ENCODE data around the gene KCNJ3. TPM values are rescaled to one million over a fixed set of nuclear protein-coding genes. Genes with fewer than 3 reads are reported as not detected.
"Not testable (repeated sequence)": the region's sequence is repeated elsewhere in the genome, so short reads cannot be mapped to it uniquely, and the experiment has no call there.

KCNJ3 gene
- total and polyA plus RNA-seq, 4 donors: 2.9 to 20.8 (median 11.5) TPM

GRCh38 chr2:154855138-154855537 lies 156.6 kb downstream of the KCNJ3 start:
- no peak for DNase-seq (ENCODE audit: low read depth in 4 of 6, low spot score in 6 of 6)

GRCh38 chr2:154867151-154867550 lies 168.7 kb downstream of the KCNJ3 start:
- not testable (repeated sequence) for H3K27me3 ChIP-seq (ENCODE audit: control insufficient read depth, insufficient read depth, low read length); H3K4me1 ChIP-seq (ENCODE audit: control insufficient read depth, insufficient read depth, low read length); H3K9me3 ChIP-seq (ENCODE audit: control insufficient read depth, insufficient read depth, low read length); H3K36me3 ChIP-seq (ENCODE audit: control insufficient read depth, insufficient read depth, low read length); H3K27ac ChIP-seq (ENCODE audit: low read depth, low read length); H3K4me3 ChIP-seq (ENCODE audit: low read depth, low read length); DNase-seq (ENCODE audit: low read depth in 4 of 6, low spot score in 6 of 6)
- WGBS (ENCODE audit: insufficient coverage): 71% methylated on average over 4 of the region's 4 CpGs

More at GRCh38 chr2:154855138-154855537, 156.6 kb downstream of the KCNJ3 start:
- WGBS (ENCODE audit: insufficient coverage): 100% methylated on average over 1 of the region's 6 CpGs
- Histone ChIP-seq H3K4me3 (ENCODE audit: low read depth, low read length) (no peak overlapping the region), H3K9me3 (ENCODE audit: control insufficient read depth, insufficient read depth, low read length) (no peaks in the 10 kb centered on the region), H3K27me3 (ENCODE audit: control insufficient read depth, insufficient read depth, low read length) (no peaks in the 10 kb centered on the region), H3K4me1 (ENCODE audit: control insufficient read depth, insufficient read depth, low read length) (no peaks in the 10 kb centered on the region), H3K27ac (ENCODE audit: low read depth, low read length) (no peak overlapping the region), H3K36me3 (ENCODE audit: control insufficient read depth, insufficient read depth, low read length) (no peaks in the 10 kb centered on the region)

- no peaks in the 10 kb centered on the region for H3K9me3 ChIP-seq (ENCODE audit: control insufficient read depth, insufficient read depth, low read length)
- H3K4me3 ChIP-seq (ENCODE audit: low read depth, low read length): no peak overlapping the region
- no peaks in the 10 kb centered on the region for H3K27me3 ChIP-seq (ENCODE audit: control insufficient read depth, insufficient read depth, low read length)
- no peak for DNase-seq (ENCODE audit: low read depth in 4 of 6, low spot score in 6 of 6)
- no CpG with 5 or more reads among the region's 2 CpGs for whole genome bisulfite sequencing (ENCODE audit: insufficient coverage)
- no peaks in the 10 kb centered on the region for H3K36me3 ChIP-seq (ENCODE audit: control insufficient read depth, insufficient read depth, low read length)
- H3K27ac ChIP-seq (ENCODE audit: low read depth, low read length): no peak overlapping the region
- H3K4me1 ChIP-seq (ENCODE audit: control insufficient read depth, insufficient read depth, low read length): no peaks in the 10 kb centered on the region
Observed at GRCh38 chr2:154875999-154876398, 177.5 kb downstream of the KCNJ3 start.

- no peaks in the 10 kb centered on the region for H3K4me1 ChIP-seq (ENCODE audit: control insufficient read depth, insufficient read depth, low read length)
- no peak for DNase-seq (ENCODE audit: low read depth in 4 of 6, low spot score in 6 of 6)
- WGBS (ENCODE audit: insufficient coverage): no CpG with 5 or more reads among the region's 3 CpGs
- no peak overlapping the region for H3K27ac ChIP-seq (ENCODE audit: low read depth, low read length)
- H3K4me3 ChIP-seq (ENCODE audit: low read depth, low read length): no peak overlapping the region
- H3K36me3 ChIP-seq (ENCODE audit: control insufficient read depth, insufficient read depth, low read length): no peaks in the 10 kb centered on the region
- peaks cover 4% of the 10 kb centered on the region for H3K9me3 ChIP-seq (ENCODE audit: control insufficient read depth, insufficient read depth, low read length)
- no peaks in the 10 kb centered on the region for H3K27me3 ChIP-seq (ENCODE audit: control insufficient read depth, insufficient read depth, low read length)
Observed at GRCh38 chr2:154882725-154883124, 184.2 kb downstream of the KCNJ3 start.

GRCh38 chr2:154886316-154886715 lies 187.8 kb downstream of the KCNJ3 start:
- peaks cover 4% of the 10 kb centered on the region for H3K9me3 ChIP-seq (ENCODE audit: control insufficient read depth, insufficient read depth, low read length)
- no peak overlapping the region for H3K4me3 ChIP-seq (ENCODE audit: low read depth, low read length)
- H3K27ac ChIP-seq (ENCODE audit: low read depth, low read length): no peak overlapping the region
- WGBS (ENCODE audit: insufficient coverage): 92% methylated on average over 5 of the region's 5 CpGs
- H3K4me1 ChIP-seq (ENCODE audit: control insufficient read depth, insufficient read depth, low read length): no peaks in the 10 kb centered on the region
- no peak for DNase-seq (ENCODE audit: low read depth in 4 of 6, low spot score in 6 of 6)
- H3K36me3 ChIP-seq (ENCODE audit: control insufficient read depth, insufficient read depth, low read length): no peaks in the 10 kb centered on the region
- H3K27me3 ChIP-seq (ENCODE audit: control insufficient read depth, insufficient read depth, low read length): no peaks in the 10 kb centered on the region

GRCh38 chr2:154898269-154898668 lies 199.8 kb downstream of the KCNJ3 start:
- Histone ChIP-seq H3K9me3 (ENCODE audit: control insufficient read depth, insufficient read depth, low read length) (no peaks in the 10 kb centered on the region), H3K4me3 (ENCODE audit: low read depth, low read length) (no peak overlapping the region), H3K27ac (ENCODE audit: low read depth, low read length) (no peak overlapping the region), H3K27me3 (ENCODE audit: control insufficient read depth, insufficient read depth, low read length) (no peaks in the 10 kb centered on the region), H3K36me3 (ENCODE audit: control insufficient read depth, insufficient read depth, low read length) (no peaks in the 10 kb centered on the region), H3K4me1 (ENCODE audit: control insufficient read depth, insufficient read depth, low read length) (no peaks in the 10 kb centered on the region)
- no peak for DNase-seq (ENCODE audit: low read depth in 4 of 6, low spot score in 6 of 6)
- no CpG with 5 or more reads among the region's 1 CpG for WGBS (ENCODE audit: insufficient coverage)

- H3K27ac ChIP-seq (ENCODE audit: low read depth, low read length): no peak overlapping the region
Observed at GRCh38 chr2:154901063-154901462, 202.6 kb downstream of the KCNJ3 start.

More at GRCh38 chr2:154901063-154901462, 202.6 kb downstream of the KCNJ3 start:
- Histone ChIP-seq H3K27me3 (ENCODE audit: control insufficient read depth, insufficient read depth, low read length) (no peaks in the 10 kb centered on the region), H3K4me1 (ENCODE audit: control insufficient read depth, insufficient read depth, low read length) (no peaks in the 10 kb centered on the region), H3K4me3 (ENCODE audit: low read depth, low read length) (no peak overlapping the region), H3K36me3 (ENCODE audit: control insufficient read depth, insufficient read depth, low read length) (no peaks in the 10 kb centered on the region), H3K9me3 (ENCODE audit: control insufficient read depth, insufficient read depth, low read length) (no peaks in the 10 kb centered on the region)
- DNase-seq (ENCODE audit: low read depth in 4 of 6, low spot score in 6 of 6): no peak
- no CpG with 5 or more reads among the region's 1 CpG for WGBS (ENCODE audit: insufficient coverage)

Data from spinal cord (tissue), 10 donors.